Esophagus squamous epithelium (tissue), 5 donors: Measurements from ENCODE around the gene YLPM1. TPM values are rescaled to one million over a fixed set of nuclear protein-coding genes. Genes with fewer than 3 reads are reported as not detected.
A peak's percentile ranks its signal among the peaks of the same experiment; 100 is the strongest.

Source experiments
- DNase-seq: peaks from one replicate; lab custom pipeline; 2025; lab: John Stamatoyannopoulos, UW
- H3K27ac ChIP-seq, 4 donors: fragments of 200-600 bp; sonication (generic); one replicate each; pipeline ENCODE4 v1.5.1; 2016 to 2019; ENCODE audit warnings: mild to moderate bottlenecking in 1 of 4
- H3K27me3 ChIP-seq, 4 donors: fragments of 200-600 bp; sonication (generic); 1 replicate in 3 of 4; 2 replicates in 1 of 4; pipeline versions ENCODE4 v1.5.1 to v1.6.0; 2017 to 2021; ENCODE audit warnings: antibody characterized with exemption in 1 of 4
- H3K36me3 ChIP-seq, 3 donors: fragments of 200-600 bp; sonication (generic); one replicate each; pipeline ENCODE4 v1.5.1; 2016 to 2019
- H3K4me1 ChIP-seq, 3 donors: fragments of 200-600 bp; sonication (generic); one replicate each; pipeline ENCODE4 v1.5.1; 2017 to 2019
- H3K4me3 ChIP-seq, 4 donors: fragments of 200-600 bp; sonication (generic); 1 replicate in 3 of 4; 2 replicates in 1 of 4; pipeline ENCODE4 v1.5.1; 2016 to 2019; ENCODE audit warnings: mild to moderate bottlenecking in 2 of 4, moderate library complexity in 1 of 4
- H3K9me3 ChIP-seq, 3 donors: fragments of 200-600 bp; sonication (generic); one replicate each; pipeline ENCODE4 v1.5.1; 2016 to 2019
- CTCF ChIP-seq, 6 experiments: fragments of 450-650 bp in 4 of 6; fragments of 200-600 bp in 2 of 6; sonication (generic) in 2 of 6; IDR thresholded peaks; one replicate each; pipeline ENCODE4 v1.5.1; 2016 to 2019; ENCODE audit warnings: antibody characterized with exemption in 6 of 6, mild to moderate bottlenecking in 4 of 6, moderate library complexity in 4 of 6
- POLR2A ChIP-seq, 4 donors: fragments of 450-650 bp; IDR thresholded peaks; one replicate each; pipeline ENCODE4 v1.6.1; 2017; ENCODE audit warnings: antibody characterized with exemption in 4 of 4, mild to moderate bottlenecking in 4 of 4, moderate library complexity in 3 of 4
- WGBS, 2 donors: methylation state at CpG; one replicate each; pipeline ENCODE4 v1.1.5; 2018; 5-methylcytosine and 5-hydroxymethylcytosine counted together
- intact Hi-C: fragments of 100-400 bp; cut with DNase I; formaldehyde crosslinking; loops from one replicate; pipeline ENCODE4 v1.15.0; 2022
- total RNA-seq, 4 donors: library from RNA; depleted of rRNA; stranded (reverse); fragments of >200 nt; gene quantifications; one replicate each; pipeline ENCODE4 v1.1.0, GENCODE V29; 2016
- donor health status: DM: yes; HTN: yes; CAD: no.

YLPM1 gene
- total RNA-seq, 4 donors from 2014 or later: 20.4 to 48.8 (median 28.2) TPM

- WGBS, 2 donors: 0 to 1% methylated on average over 11 to 15 of the region's 19 CpGs
- H3K4me3 ChIP-seq: peak overlapping the region; percentile 80 to 96 (median 89)
- no peak for TF ChIP-seq CTCF (IDR thresholded peaks at IDR 0.05)
- TF ChIP-seq POLR2A (IDR thresholded peaks at IDR 0.05): no peak
- H3K36me3 ChIP-seq: no peaks in the 10 kb centered on the region
- H3K9me3 ChIP-seq: no peaks in the 10 kb centered on the region
- peaks cover 17 to 60% (median 26%) of the 10 kb centered on the region in 3 donors for H3K4me1 ChIP-seq
- H3K27me3 ChIP-seq: no peaks in the 10 kb centered on the region
- intact Hi-C loops: no loop called here
- DNase-seq: no peak
- H3K27ac ChIP-seq: peak overlapping the region; percentile 90 to 93 (median 90)
Measured at GRCh38 chr14:74763803-74764531, 851 bp downstream of the YLPM1 start.

- Histone ChIP-seq H3K4me3 (peak overlapping the region in 3 of 4 donors; percentile 80 to 96 (median 91)), H3K36me3 (no peaks in the 10 kb centered on the region), H3K4me1 (peaks cover 17 to 60% (median 26%) of the 10 kb centered on the region in 3 donors), H3K27me3 (no peaks in the 10 kb centered on the region), H3K9me3 (no peaks in the 10 kb centered on the region), H3K27ac (no peak overlapping the region)
- intact Hi-C loops: no loop called here
- TF ChIP-seq POLR2A (IDR thresholded peaks at IDR 0.05) (no peak), CTCF (IDR thresholded peaks at IDR 0.05) (no peak)
- no peak for DNase-seq
Measured at GRCh38 chr14:74765721-74766120, 2.6 kb downstream of the YLPM1 start.

GRCh38 chr14:74771399-74771798 is 8.3 kb downstream of the YLPM1 start:
- H3K27me3 ChIP-seq: no peaks in the 10 kb centered on the region
- no peak for DNase-seq
- H3K4me1 ChIP-seq: peaks cover 0 to 35% (median 16%) of the 10 kb centered on the region in 3 donors
- H3K36me3 ChIP-seq: peaks cover 0 to 33% (median 0%) of the 10 kb centered on the region in 3 donors
- TF ChIP-seq CTCF (IDR thresholded peaks at IDR 0.05) (no peak), POLR2A (IDR thresholded peaks at IDR 0.05) (no peak)
- intact Hi-C loops: no loop called here
- no peak overlapping the region for H3K4me3 ChIP-seq
- no peak overlapping the region for H3K27ac ChIP-seq
- no peaks in the 10 kb centered on the region for H3K9me3 ChIP-seq
- WGBS, 2 donors: 84 to 89% methylated on average over 5 of the region's 5 CpGs

DNA sequence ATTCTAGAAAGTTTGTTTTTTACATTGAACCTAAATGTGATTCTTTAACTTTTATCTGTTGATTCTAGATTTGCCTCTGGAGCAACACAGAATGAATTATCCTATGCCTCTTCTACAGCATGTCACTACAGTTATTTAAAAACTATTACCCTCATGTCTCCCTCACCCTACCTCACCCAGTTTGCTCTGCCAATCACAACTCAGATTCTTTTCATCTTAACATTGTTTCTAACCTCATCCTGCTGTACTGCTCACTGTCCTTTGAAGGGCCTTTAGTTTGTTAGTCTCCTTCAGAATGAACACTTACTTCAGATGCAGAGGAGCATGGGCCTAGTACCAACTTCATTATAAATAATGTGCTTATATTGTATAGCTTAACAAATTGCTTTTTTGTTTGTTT is 21.5 kb downstream of the YLPM1 start:
- TF ChIP-seq CTCF (IDR thresholded peaks at IDR 0.05): no peak
- TF ChIP-seq POLR2A (IDR thresholded peaks at IDR 0.05): no peak

GRCh38 chr14:74785056-74785613 is 22.0 kb downstream of the YLPM1 start:
- Histone ChIP-seq H3K4me3 (no peak overlapping the region), H3K4me1 (no peaks in the 10 kb centered on the region), H3K9me3 (no peaks in the 10 kb centered on the region), H3K36me3 (peaks cover 9 to 85% (median 30%) of the 10 kb centered on the region in 3 donors), H3K27ac (no peak overlapping the region), H3K27me3 (no peaks in the 10 kb centered on the region)
- TF ChIP-seq POLR2A (IDR thresholded peaks at IDR 0.05) (no peak), CTCF (IDR thresholded peaks at IDR 0.05) (no peak)
- 20 to 47% methylated on average over 1 of the region's 1 CpG for WGBS, 2 donors
- intact Hi-C loops: no loop called here
- no peak for DNase-seq

More for the DNA sequence above, 21.5 kb downstream of the YLPM1 start:
- no peak for DNase-seq
- H3K4me3 ChIP-seq: no peak overlapping the region
- intact Hi-C loops: no loop called here
- no peaks in the 10 kb centered on the region for H3K27me3 ChIP-seq
- no peaks in the 10 kb centered on the region for H3K9me3 ChIP-seq
- H3K36me3 ChIP-seq: peaks cover 11 to 90% (median 34%) of the 10 kb centered on the region in 3 donors
- H3K27ac ChIP-seq: no peak overlapping the region
- H3K4me1 ChIP-seq: no peaks in the 10 kb centered on the region
